Testis (tissue), 3 donors: ENCODE data around the gene C17orf67. TPM values are rescaled to one million over a fixed set of nuclear protein-coding genes. Genes with fewer than 3 reads are reported as not detected.
A peak's percentile ranks its signal among the peaks of the same experiment; 100 is the strongest.

Experiments
- DNase-seq: peaks from one replicate; pipeline ENCODE4 v3.0.0-alpha.2; 2019
- H3K27ac ChIP-seq, 2 donors: fragments of 200-600 bp; sonication (generic); one replicate each; pipeline ENCODE4 v1.5.1; 2019
- H3K27me3 ChIP-seq: fragments of 200-600 bp; sonication (generic); one replicate; pipeline ENCODE4 v1.5.1; 2019
- H3K36me3 ChIP-seq: fragments of 200-600 bp; sonication (generic); one replicate; pipeline ENCODE4 v1.5.1; 2017; ENCODE audit warnings: low read depth; ENCODE audit errors: missing control alignments
- H3K4me1 ChIP-seq: fragments of 200-600 bp; sonication (generic); one replicate; pipeline ENCODE4 v1.5.1; 2019
- H3K4me3 ChIP-seq, 2 donors: fragments of 200-600 bp; sonication (generic); one replicate each; pipeline ENCODE4 v1.5.1; 2017 to 2019
- H3K9me3 ChIP-seq: fragments of 200-600 bp; sonication (generic); one replicate; pipeline ENCODE4 v1.5.1; 2017
- CTCF ChIP-seq, 3 experiments: fragments of 450-650 bp in 2 of 3; fragments of 200-600 bp in 1 of 3; sonication (generic) in 1 of 3; IDR thresholded peaks; one replicate each; pipeline ENCODE4 v1.5.1; 2016 to 2019; ENCODE audit warnings: antibody characterized with exemption in 3 of 3, mild to moderate bottlenecking in 2 of 3, moderate library complexity in 1 of 3
- POLR2A ChIP-seq: fragments of 450-650 bp; IDR thresholded peaks from one replicate; pipeline ENCODE4 v1.6.1; 2017; ENCODE audit warnings: antibody characterized with exemption, mild to moderate bottlenecking, moderate library complexity
- WGBS, 2 donors: methylation state at CpG; one replicate each; pipeline ENCODE4 v1.1.5; 2018; 5-methylcytosine and 5-hydroxymethylcytosine counted together
- intact Hi-C: fragments of 100-400 bp; cut with DNase I; formaldehyde crosslinking; loops from one replicate; pipeline ENCODE4 v1.15.1; 2023; ENCODE audit warnings: low total_unique reads
- polyA plus RNA-seq: library from polyadenylated mRNA; stranded (reverse); fragments of 350-450 nt; fragmentation: Illumina TruSeq; extraction: RNeasy Lipid Tissue Mini Kit (QIAGEN cat#74804); gene quantifications from one replicate; pipeline ENCODE4 v1.2.3, GENCODE V29; 2014; ENCODE audit warnings: low read depth, low replicate concordance; ENCODE audit not compliant: insufficient read depth
- total RNA-seq, 2 donors: library from RNA; depleted of rRNA; stranded (reverse); fragments of >200 nt; gene quantifications; one replicate each; pipeline ENCODE4 v1.2.3, GENCODE V29; 2016

The C17orf67 gene
- total and polyA plus RNA-seq, 3 donors from 2014 or later = 2.9 to 5.3 (median 3.7) TPM

DNA sequence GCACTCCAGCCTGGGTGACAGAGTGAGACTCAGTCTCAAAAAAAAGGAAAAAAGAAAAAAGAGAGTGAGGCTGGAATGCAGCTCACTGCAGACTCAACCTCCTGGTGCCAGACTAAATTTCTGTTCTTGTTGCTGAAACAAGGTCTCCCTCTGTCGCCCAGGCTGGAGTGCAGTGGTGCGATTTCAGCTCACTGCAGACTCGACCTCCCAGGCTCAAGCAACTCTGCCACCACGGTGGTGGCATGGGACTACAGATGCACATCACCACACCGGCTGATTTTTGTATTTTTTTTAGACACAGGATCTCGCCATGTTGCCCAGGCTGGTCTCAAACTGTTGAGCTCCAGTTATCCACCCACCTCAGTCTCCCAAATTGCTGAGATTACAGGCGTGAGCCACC is 45.6 kb upstream of the C17orf67 start:
- 89 to 94% methylated on average over 7 of the region's 7 CpGs for WGBS, 2 donors
- Histone ChIP-seq H3K36me3 (no peaks in the 10 kb centered on the region), H3K9me3 (no peaks in the 10 kb centered on the region), H3K4me1 (peaks cover 10% of the 10 kb centered on the region), H3K27me3 (no peaks in the 10 kb centered on the region), H3K4me3 (no peak overlapping the region), H3K27ac (no peak overlapping the region)
- intact Hi-C loops = no loop called here
- TF ChIP-seq CTCF (IDR thresholded peaks at IDR 0.05) (no peak), POLR2A (no peak)
- no peak for DNase-seq

GRCh38 chr17:56876766-56877179 is 43.1 kb upstream of the C17orf67 start:
- peak; percentile 95 for DNase-seq
- Histone ChIP-seq H3K36me3 (no peaks in the 10 kb centered on the region), H3K4me3 (no peak overlapping the region), H3K4me1 (peaks cover 10% of the 10 kb centered on the region), H3K9me3 (no peaks in the 10 kb centered on the region), H3K27ac (peak overlapping the region; percentile 50 to 61), H3K27me3 (no peaks in the 10 kb centered on the region)
- WGBS, 2 donors = 34 to 71% methylated on average over 7 of the region's 7 CpGs
- intact Hi-C loops = no loop called here
- TF ChIP-seq CTCF (IDR thresholded peaks at IDR 0.05) = no peak
- no peak for TF ChIP-seq POLR2A

DNA sequence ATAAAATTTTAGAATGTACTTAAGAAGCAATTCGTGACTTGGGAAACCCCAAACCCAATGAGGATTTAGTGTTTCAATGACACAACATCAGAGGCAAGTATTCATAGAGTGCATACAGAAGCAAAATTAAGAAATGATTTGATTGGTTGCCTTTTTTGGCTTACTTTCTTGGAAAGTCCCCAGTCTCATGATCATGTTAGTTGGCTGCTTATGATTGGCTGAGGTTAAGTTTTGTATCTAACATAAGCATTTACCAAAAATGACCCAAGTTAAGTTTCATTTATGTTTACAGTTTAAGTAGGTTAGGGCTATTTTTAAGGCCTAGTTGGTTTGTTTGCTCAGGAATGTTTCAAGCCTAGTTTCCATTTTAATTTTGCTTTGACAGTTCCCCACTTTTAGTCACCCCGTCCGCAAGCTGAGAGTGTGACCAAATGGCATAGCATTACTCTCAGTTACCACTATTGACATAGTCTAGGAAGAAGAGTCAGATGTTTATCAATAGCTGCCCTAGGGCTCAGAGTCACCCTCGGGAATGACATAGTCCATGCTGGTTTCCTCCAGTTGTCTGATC is 36.4 kb upstream of the C17orf67 start:
- WGBS, 2 donors = 70 to 77% methylated on average over 4 of the region's 4 CpGs
- Histone ChIP-seq H3K36me3 (no peaks in the 10 kb centered on the region), H3K9me3 (no peaks in the 10 kb centered on the region), H3K27me3 (no peaks in the 10 kb centered on the region), H3K4me1 (no peaks in the 10 kb centered on the region), H3K27ac (no peak overlapping the region), H3K4me3 (no peak overlapping the region)
- DNase-seq = no peak
- intact Hi-C loops = no loop called here
- TF ChIP-seq CTCF (IDR thresholded peaks at IDR 0.05) (no peak), POLR2A (no peak)

GRCh38 chr17:56868716-56869115 is 35.0 kb upstream of the C17orf67 start:
- TF ChIP-seq CTCF (IDR thresholded peaks at IDR 0.05) = no peak
- no peak for TF ChIP-seq POLR2A
- Histone ChIP-seq H3K36me3 (no peaks in the 10 kb centered on the region), H3K9me3 (no peaks in the 10 kb centered on the region), H3K4me3 (no peak overlapping the region), H3K27me3 (no peaks in the 10 kb centered on the region), H3K4me1 (no peaks in the 10 kb centered on the region), H3K27ac (no peak overlapping the region)
- intact Hi-C loops = no loop called here
- 71 to 74% methylated on average over 3 of the region's 3 CpGs for WGBS, 2 donors
- DNase-seq = no peak

DNA sequence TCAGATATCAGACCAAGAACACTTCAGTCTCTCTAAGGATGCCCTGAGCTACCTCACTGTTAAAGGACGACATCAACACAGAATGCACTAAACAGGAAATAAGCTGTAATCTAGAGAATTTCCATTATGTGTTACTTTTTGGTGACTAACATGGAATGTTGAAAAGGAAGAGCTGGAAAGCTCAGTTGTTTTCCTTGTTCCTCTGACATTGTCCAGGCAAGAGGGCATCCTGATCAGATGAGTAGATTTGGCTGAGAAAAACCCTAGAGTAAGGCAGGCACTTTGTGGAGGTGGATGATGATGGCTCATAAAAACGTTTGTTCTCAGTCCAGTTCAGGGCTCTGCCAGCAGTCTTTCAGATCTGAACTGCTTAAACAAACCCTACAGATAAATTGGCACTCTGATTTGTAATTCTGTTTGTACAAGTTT is 34.2 kb upstream of the C17orf67 start:
- H3K4me1 ChIP-seq = no peaks in the 10 kb centered on the region
- no peaks in the 10 kb centered on the region for H3K27me3 ChIP-seq
- 25% methylated on average over 2 of the region's 2 CpGs for WGBS, 2 donors
- intact Hi-C loops = no loop called here
- H3K4me3 ChIP-seq = no peak overlapping the region
- H3K36me3 ChIP-seq = no peaks in the 10 kb centered on the region
- H3K9me3 ChIP-seq = no peaks in the 10 kb centered on the region
- TF ChIP-seq CTCF (IDR thresholded peaks at IDR 0.05) (no peak), POLR2A (no peak)
- DNase-seq = no peak
- H3K27ac ChIP-seq = no peak overlapping the region
